Peyer's patch (tissue), 4 donors: ENCODE data around the gene MAP3K10.

ENCODE experiments used
- POLR2A ChIP-seq, 2 donors: fragments of 450-650 bp; IDR thresholded peaks; one replicate each; pipeline ENCODE4 v1.5.1; 2017; ENCODE audit warnings: antibody characterized with exemption in 2 of 2, mild to moderate bottlenecking in 2 of 2, moderate library complexity in 2 of 2
- TF ChIP-seq, protein P1 (sequence below), 6 experiments: fragments of 450-650 bp in 4 of 6; fragments of 200-600 bp in 2 of 6; sonication (generic) in 1 of 6; IDR thresholded peaks; one replicate each; pipeline ENCODE4 v1.5.1; 2017 to 2019; ENCODE audit warnings: antibody characterized with exemption in 6 of 6, mild to moderate bottlenecking in 3 of 6, moderate library complexity in 1 of 6

DNA sequence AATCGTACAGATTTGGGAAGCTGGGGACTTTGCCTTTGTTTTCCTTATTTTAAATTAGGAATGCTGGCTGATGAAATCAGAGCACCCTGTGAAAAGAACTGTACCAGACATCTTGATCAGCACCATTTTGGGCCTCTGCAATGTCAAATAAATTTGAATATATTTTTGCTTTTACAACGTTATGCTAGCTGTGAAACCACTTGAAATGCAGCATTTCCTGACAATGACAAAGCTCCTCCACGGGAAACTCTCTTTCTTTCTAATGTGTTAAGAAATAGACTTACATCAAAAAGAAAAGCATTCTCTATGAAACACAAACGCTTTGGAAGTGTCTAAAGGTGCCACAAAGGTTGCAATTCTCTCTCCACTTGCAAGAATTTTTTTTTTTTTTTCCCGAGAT is 47.1 kb upstream of the MAP3K10 start:
- TF ChIP-seq, protein P1, sequence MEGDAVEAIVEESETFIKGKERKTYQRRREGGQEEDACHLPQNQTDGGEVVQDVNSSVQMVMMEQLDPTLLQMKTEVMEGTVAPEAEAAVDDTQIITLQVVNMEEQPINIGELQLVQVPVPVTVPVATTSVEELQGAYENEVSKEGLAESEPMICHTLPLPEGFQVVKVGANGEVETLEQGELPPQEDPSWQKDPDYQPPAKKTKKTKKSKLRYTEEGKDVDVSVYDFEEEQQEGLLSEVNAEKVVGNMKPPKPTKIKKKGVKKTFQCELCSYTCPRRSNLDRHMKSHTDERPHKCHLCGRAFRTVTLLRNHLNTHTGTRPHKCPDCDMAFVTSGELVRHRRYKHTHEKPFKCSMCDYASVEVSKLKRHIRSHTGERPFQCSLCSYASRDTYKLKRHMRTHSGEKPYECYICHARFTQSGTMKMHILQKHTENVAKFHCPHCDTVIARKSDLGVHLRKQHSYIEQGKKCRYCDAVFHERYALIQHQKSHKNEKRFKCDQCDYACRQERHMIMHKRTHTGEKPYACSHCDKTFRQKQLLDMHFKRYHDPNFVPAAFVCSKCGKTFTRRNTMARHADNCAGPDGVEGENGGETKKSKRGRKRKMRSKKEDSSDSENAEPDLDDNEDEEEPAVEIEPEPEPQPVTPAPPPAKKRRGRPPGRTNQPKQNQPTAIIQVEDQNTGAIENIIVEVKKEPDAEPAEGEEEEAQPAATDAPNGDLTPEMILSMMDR (IDR thresholded peaks at IDR 0.05) = no peak
- no peak for TF ChIP-seq POLR2A (IDR thresholded peaks at IDR 0.05)
